LNCAP (cell line): ENCODE data around the gene KRT28.

Experiments used
- CTCF ChIP-seq: fragments of 450-650 bp; IDR thresholded peaks from 2 replicates; pipeline ENCODE4 v1.5.1; 2017; ENCODE audit warnings: mild to moderate bottlenecking

Gene KRT28

DNA sequence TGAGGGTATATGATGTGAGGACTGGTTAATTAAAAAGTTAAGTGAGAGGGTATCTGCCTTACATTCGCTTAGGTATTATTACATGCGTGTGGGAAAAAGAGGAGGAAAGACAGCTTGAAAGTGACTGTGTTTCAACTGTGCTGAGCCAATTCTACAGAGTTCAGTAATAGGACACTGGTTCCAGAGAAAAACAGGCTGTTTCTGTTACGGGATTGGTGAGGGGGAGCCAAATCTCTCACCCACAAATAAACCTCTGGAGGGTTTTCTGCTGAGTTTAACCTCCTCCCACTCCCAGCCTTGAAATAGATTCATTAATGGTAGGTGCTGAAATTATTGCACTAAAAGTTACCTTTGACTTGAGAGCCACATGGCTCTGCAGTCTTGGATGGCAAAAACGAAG lies 23.8 kb downstream of the KRT28 start:
- no peak for TF ChIP-seq CTCF

GRCh38 chr17:40772101-40772500 lies 27.7 kb downstream of the KRT28 start, which contains the start of gene KRT26:
TSS of gene KRT26 (minus strand) at chr17:40772201. CDS start at chr17:40772113, 88 bp downstream.
- no peak for TF ChIP-seq CTCF

DNA sequence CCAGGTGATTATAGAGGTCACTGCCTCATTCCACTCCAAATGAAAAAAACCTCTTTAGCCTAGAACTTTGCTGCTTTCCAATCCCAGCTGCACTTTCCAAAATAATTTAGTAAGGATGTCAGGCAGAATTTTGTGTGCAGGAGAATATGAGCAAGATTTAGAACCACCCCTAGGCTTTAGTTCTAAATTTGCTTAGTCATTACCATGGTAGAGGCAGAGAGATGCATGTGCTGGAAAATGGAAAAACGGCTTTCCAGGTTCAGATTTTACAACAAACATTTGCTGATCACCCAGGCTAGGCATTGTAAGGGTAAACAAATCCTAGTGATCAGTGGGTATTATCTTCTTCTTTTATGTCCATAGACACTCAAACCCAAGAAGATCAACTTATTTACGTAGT lies 34.1 kb downstream of the KRT28 start:
- TF ChIP-seq CTCF: no peak

GRCh38 chr17:40763752-40764151 lies 36.0 kb downstream of the KRT28 start:
- no peak for TF ChIP-seq CTCF

DNA sequence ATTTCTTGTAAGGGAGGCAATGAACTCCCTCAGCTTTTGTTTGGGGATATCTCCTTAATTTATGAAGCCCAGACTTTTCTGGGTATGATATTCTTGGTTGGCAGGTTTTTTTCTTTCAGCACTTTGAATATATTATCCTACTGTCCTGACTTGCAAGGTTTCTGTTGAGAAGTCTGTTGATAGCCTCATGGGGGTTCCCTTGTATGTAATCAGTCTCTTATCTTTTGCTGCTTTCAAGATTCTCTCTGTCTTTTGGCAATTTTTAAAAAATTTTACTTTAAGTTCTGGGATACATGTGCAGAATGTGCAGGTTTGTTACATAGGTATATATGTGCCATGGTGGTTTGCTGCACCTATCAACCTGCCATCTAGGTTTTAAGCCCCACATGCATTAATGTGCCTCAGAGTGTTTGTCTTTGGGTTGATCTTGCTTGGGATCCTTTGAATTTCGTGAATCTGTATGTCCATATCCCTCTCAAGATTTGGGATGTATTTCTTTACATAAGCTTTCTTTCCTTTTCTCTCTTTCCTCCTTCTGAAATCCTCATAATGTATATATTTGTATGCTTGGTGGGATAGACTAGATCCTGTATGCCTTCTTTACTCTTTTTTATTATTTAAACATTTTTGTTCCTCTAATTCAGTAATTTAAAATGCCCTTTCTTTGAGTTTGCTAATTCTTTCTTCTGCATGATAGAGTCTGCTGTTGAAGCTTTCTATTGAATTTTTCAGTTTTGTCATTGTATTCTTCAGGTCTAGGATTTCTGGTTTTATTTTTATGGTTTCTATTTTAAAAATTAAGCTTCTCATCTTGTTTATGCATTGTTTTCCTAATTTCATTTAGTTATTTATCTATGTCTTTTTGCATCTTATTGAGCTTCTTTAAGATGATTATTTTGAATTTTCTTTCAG lies 39.4 kb downstream of the KRT28 start:
- TF ChIP-seq CTCF: no peak

- no peak for TF ChIP-seq CTCF
Measured at GRCh38 chr17:40755231-40755630, 44.5 kb downstream of the KRT28 start, which contains the start of gene KRT25. TSS of gene KRT25 (minus strand) at chr17:40755331. CDS start at chr17:40755271, 60 bp downstream.

DNA sequence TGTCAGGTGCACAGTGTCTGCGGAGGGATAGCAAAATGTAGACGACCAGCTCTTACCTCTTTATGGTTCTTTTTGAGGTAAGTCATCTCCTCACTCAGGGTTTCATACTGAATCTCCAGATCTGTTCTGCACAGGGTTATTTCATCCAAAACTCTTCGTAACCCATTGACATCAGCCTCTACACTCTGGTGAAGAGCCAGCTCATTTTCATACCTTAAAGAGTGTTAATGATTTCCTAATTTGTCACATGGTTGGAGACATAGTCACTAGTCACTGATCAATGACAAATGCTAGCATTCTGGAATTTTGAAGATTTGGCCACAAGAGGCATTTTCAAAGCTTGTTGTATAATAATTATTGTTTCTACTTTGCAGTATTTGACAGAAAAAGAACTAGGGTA lies 46.0 kb downstream of the KRT28 start:
- no peak for TF ChIP-seq CTCF
